NB4 (cell line): Measurements from ENCODE around the gene IQCH.

ENCODE experiments used
- CTCF ChIP-seq: IDR thresholded peaks from one replicate; pipeline ENCODE4 v1.5.1; 2012; ENCODE audit warnings: low read depth, low read length
- MYC ChIP-seq: IDR thresholded peaks from 2 replicates; pipeline ENCODE4 v1.6.1; 2011; ENCODE audit warnings: low read depth, low read length
- POLR2A ChIP-seq: IDR thresholded peaks from 2 replicates; pipeline ENCODE4 v1.6.1; 2011; ENCODE audit warnings: mild to moderate bottlenecking; ENCODE audit not compliant: insufficient read length; ENCODE audit errors: extremely low read depth

GRCh38 chr15:67480741-67481140 is 226.2 kb downstream of the IQCH start:
- TF ChIP-seq POLR2A (no peak), CTCF (no peak), MYC (no peak)
